HG03565 (cell line): ENCODE results near the gene RELB.

Source experiments
- ATAC-seq: cut with Tn5 transposase; IDR thresholded peaks from one replicate; pipeline ENCODE4 v1.9.1; 2021; ENCODE audit warnings: mild to moderate bottlenecking, moderate library complexity; ENCODE audit not compliant: unreplicated experiment

RELB gene

GRCh38 chr19:45020071-45020470 is 18.8 kb downstream of the RELB start:
- no peak for ATAC-seq

- no peak for ATAC-seq
These were observed 20.7 kb downstream of the RELB start for GRCh38 chr19:45021971-45022370.

- no peak for ATAC-seq
These were observed 21.8 kb downstream of the RELB start for GRCh38 chr19:45023048-45023447.

GRCh38 chr19:45025264-45025663 is 24.0 kb downstream of the RELB start:
- no peak for ATAC-seq

GRCh38 chr19:45027371-45027770 is 26.1 kb downstream of the RELB start:
- no peak for ATAC-seq

GRCh38 chr19:45030825-45031224 is 29.6 kb downstream of the RELB start:
- no peak for ATAC-seq

GRCh38 chr19:45032421-45032820 is 31.2 kb downstream of the RELB start:
- no peak for ATAC-seq

GRCh38 chr19:45035755-45036154 is 34.5 kb downstream of the RELB start:
- no peak for ATAC-seq

GRCh38 chr19:45037393-45038169 is 36.3 kb downstream of the RELB start:
- ATAC-seq: no peak

GRCh38 chr19:45038931-45039893 is 37.9 kb downstream of the RELB start, which contains the start of gene CLASRP:
Gene CLASRP (plus strand): TSS chr19:45039045. CDS start chr19:45040213, 1,168 bp downstream.
- ATAC-seq: peak; percentile 83

GRCh38 chr19:45040059-45040771 is 39.0 kb downstream of the RELB start:
- ATAC-seq: no peak

- ATAC-seq: no peak
These were observed 39.9 kb downstream of the RELB start for GRCh38 chr19:45041125-45041524.

GRCh38 chr19:45045671-45046353 is 44.5 kb downstream of the RELB start:
- no peak for ATAC-seq

- ATAC-seq: no peak
These were observed 45.1 kb downstream of the RELB start for GRCh38 chr19:45046355-45046754.

GRCh38 chr19:45047188-45047797 is 46.0 kb downstream of the RELB start:
- no peak for ATAC-seq

GRCh38 chr19:45049073-45049736 is 47.9 kb downstream of the RELB start:
- ATAC-seq: no peak

- ATAC-seq: no peak
These were observed 48.8 kb downstream of the RELB start for GRCh38 chr19:45050036-45050435.

GRCh38 chr19:45051929-45052579 is 50.8 kb downstream of the RELB start:
- ATAC-seq: no peak

- ATAC-seq: no peak
These were observed 55.6 kb downstream of the RELB start for GRCh38 chr19:45056831-45057230.
